Left kidney (tissue), 8 donors: ENCODE data around the gene REM2. TPM values are rescaled to one million over a fixed set of nuclear protein-coding genes. Genes with fewer than 3 reads are reported as not detected.

Experiments
- DNase-seq: peaks from one replicate; pipeline ENCODE4 v3.0.0-alpha.2; 2013
- long read RNA-seq, 8 donors: transcript quantifications; one replicate each; lab custom pipeline, GENCODE V29; 2026
- polyA plus RNA-seq: library from polyadenylated mRNA; unstranded; fragments of 120-200 nt; gene quantifications from one replicate; pipeline ENCODE4 v1.2.1, GENCODE V29; 2013; ENCODE audit not compliant: insufficient read length

Gene REM2
- polyA plus RNA-seq = 1.9 TPM
- long read RNA-seq, donor 1 = 0 reads
- long read RNA-seq, donor 2 = 0 reads
- long read RNA-seq, donor 3 = 0 reads
- long read RNA-seq, donor 4 = 0 reads
- long read RNA-seq, donor 5, partial matches to known transcripts = 11 of 11 reads
- long read RNA-seq, donor 5, other reads (novel, unspliced or antisense) = 0 of 11 reads
- long read RNA-seq, donor 6 = 0 reads
- long read RNA-seq, donor 7, partial matches to known transcripts = 5 of 5 reads
- long read RNA-seq, donor 7, other reads (novel, unspliced or antisense) = 0 of 5 reads
- long read RNA-seq, donor 8 = 0 reads

- DNase-seq = no peak
Measured at GRCh38 chr14:22883173-22883976, at the start of gene REM2. TSS of gene REM2 (plus strand) at chr14:22883222. CDS start at chr14:22883288, 66 bp downstream.

- no peak for DNase-seq
Measured at GRCh38 chr14:22835505-22835904, 47.5 kb upstream of the REM2 start.

- DNase-seq = peak; percentile 79
Measured at GRCh38 chr14:22836301-22837113, 46.5 kb upstream of the REM2 start, which contains the start of gene MMP14. TSS of gene MMP14 (plus strand) at chr14:22836585. CDS start at chr14:22836818, 233 bp downstream.

GRCh38 chr14:22837114-22837749, 45.8 kb upstream of the REM2 start:
- peak; percentile 66 for DNase-seq

GRCh38 chr14:22837750-22838538, 45.1 kb upstream of the REM2 start:
- peak; percentile 47 for DNase-seq

GRCh38 chr14:22838631-22839041, 44.4 kb upstream of the REM2 start:
- DNase-seq = no peak

- no peak for DNase-seq
Measured at GRCh38 chr14:22839159-22839779, 43.8 kb upstream of the REM2 start.

GRCh38 chr14:22841311-22841710, 41.7 kb upstream of the REM2 start:
- DNase-seq = no peak

- no peak for DNase-seq
Measured at GRCh38 chr14:22841769-22842168, 41.3 kb upstream of the REM2 start.

GRCh38 chr14:22842211-22843122, 40.6 kb upstream of the REM2 start:
- no peak for DNase-seq

GRCh38 chr14:22843123-22843925, 39.7 kb upstream of the REM2 start:
- no peak for DNase-seq

- no peak for DNase-seq
Measured at GRCh38 chr14:22844221-22845102, 38.6 kb upstream of the REM2 start.

GRCh38 chr14:22845103-22845394, 38.0 kb upstream of the REM2 start:
- DNase-seq = no peak

GRCh38 chr14:22845821-22846625, 37.0 kb upstream of the REM2 start:
- no peak for DNase-seq

- DNase-seq = no peak
Measured at GRCh38 chr14:22846811-22847307, 36.2 kb upstream of the REM2 start.

- DNase-seq = no peak
Measured at GRCh38 chr14:22847661-22848341, 35.2 kb upstream of the REM2 start.
